MV-4-11 (cell line): ENCODE results near the gene ECI1.
A peak's percentile ranks its signal among the peaks of the same experiment; 100 is the strongest.
"Not testable (repeated sequence)": the region's sequence is repeated elsewhere in the genome, so short reads cannot be mapped to it uniquely, and the experiment has no call there.

ENCODE experiments used
- DNase-seq: peaks from one replicate; lab custom pipeline; 2025; lab: John Stamatoyannopoulos, UW

Gene ECI1

DNA sequence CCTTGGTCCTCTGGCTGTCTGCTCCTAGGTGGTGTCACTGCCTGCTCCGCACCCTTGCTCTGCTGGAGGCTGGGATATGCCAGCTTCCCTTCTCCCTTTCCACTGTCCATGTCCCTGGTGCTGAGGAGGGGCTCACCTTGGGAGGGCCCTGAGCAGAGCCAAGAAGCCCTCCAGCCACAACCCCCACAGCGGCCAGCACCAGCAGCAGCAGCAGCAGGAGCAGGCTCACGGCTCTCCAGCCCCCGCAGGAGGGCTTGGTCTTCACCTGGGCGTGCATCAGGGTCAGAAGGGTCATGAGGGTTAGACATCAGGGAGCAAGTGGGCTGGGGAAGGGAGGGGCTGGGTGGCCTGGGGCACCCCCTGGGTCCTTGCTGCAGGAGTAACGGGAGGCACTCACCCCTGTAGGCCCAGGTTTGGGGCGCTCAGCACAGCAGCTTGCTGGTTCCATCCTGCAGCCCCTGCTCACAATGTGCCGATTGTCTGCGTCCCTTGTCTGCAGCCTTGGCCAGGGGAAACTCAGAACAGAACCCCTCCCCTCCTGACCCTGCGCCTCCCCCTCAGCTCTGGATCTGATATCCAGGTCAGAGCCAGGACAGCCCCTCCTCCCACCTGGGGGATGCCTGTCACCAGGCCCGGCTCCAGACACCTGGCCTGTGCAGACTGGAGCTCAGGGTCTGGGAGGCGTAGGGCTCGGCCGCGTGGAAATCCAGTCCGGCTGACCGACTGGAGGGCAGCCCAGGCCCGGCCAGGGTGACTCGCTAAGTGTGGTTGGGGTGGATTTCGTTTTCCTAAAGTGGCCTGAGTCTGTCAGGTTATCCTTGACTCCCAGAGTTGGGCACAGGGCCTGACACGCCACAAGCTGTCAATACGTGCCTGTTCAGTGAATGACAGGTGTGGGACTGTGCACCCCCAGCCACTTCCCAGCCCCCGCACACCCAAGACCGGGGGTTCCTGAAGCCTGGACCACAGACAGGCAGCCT lies 40.7 kb downstream of the ECI1 start, which contains the start of gene BRICD5:
Gene BRICD5 (minus strand): TSS at position 478 of the 980 bp plus-strand sequence. CDS start 30 bp downstream, at position 448.
- DNase-seq: no peak

DNA sequence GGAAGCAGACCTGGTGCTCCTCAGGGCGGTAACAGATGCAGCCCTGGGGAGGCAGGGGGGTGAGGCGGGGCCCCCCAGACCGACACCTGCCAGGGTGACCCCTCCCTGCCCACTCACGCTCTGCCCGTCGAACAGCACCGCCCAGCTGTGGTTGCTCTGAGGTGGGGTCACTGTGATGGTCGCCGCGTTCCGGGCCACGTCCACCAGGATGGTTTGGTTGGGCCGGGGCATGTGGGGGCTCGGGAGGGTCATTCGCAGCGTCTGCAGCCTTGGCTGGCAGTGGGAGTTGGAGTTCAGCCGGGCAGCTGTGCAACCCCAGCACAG lies 41.4 kb downstream of the ECI1 start:
- no peak for DNase-seq

DNA sequence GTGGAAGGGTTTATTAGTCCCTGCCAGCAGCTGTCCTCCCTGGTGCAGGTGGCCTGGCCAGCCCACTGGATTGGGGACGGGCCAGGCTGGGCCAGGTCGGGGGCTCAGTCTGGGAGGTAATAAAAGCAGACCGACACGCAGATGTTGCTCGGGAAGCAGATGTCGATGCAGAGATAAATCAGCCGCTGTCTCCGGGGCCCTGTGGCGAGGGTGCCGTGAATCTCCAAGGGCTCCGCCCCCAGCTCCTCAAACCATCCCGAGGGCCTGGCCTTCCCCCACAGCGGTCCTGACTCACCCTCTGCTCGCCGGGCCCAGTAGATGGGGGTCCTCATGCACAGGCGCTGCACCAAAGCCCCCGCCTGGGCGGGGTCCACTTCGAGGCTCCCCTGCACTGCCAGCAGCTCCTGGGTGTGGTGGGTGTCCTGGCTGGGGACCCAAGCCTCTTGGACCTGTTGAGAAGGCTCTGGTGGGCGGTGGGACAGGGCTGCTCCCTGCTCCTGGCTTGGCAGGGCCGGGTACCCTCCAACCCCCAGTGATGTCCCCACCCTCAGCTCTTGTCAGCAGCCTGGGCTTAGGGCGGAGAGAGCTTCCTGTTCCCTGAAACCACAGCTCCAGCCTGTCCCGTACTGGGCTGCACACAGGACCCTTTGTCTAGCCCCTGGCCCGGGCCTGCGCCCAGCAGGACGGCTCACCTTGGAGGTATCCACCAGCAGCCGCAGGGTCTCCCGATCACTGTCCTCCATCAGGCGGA lies 42.0 kb downstream of the ECI1 start:
- no peak for DNase-seq

DNA sequence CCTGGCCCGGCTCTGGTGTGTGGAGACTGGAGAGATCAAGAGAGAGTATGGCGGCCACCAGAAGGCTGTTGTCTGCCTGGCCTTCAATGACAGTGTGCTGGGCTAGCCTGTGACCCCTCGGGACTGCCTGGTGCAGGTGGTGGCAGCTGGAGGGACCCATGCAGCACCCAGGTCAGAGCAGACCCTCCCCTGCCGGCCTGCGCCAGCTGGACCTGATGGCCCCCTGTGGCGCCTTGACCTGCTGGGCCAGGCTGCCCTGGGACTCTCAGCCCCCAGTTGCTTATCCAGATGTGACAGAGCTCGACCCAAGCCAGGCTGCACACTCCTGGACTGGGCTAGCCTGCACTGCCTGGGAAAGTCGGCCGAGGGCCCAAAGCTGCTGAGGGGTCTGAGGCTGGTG lies 42.6 kb downstream of the ECI1 start:
- DNase-seq: no peak

DNA sequence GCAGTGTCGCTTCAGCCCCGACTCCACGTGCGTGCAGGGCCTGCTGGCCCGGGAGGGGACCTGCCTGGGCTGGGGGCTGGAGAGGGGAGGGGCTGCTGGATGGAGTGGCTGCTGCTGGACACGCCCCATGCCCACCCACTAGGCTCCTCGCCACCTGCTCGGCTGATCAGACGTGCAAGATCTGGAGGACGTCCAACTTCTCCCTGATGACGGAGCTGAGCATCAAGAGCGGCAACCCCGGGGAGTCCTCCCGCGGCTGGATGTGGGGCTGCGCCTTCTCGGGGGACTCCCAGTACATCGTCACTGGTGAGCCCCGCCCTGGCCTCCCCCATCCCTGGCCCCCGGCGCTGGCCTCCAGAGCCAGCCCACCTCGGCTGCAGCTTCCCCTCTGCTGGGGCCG lies 43.1 kb downstream of the ECI1 start:
- DNase-seq: no peak

DNA sequence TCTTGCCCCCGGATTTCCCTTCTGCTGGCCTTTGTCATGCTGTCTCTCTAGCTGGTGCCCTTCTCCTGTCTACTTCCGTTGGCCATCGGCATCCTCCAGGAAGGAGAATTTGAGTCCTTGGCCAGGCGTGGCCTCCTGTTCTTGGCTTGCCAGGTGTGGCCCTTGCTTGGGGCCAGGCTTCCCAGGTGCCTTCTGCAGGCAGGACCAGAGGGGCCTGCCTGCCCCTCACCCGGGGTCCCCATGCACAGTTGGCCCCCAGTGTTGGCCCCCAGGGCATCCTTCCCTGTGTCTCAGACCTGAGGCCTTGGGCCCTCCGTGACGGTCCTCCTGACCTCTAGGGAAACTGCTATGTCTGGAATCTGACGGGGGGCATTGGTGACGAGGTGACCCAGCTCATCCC lies 43.5 kb downstream of the ECI1 start:
- no peak for DNase-seq

DNA sequence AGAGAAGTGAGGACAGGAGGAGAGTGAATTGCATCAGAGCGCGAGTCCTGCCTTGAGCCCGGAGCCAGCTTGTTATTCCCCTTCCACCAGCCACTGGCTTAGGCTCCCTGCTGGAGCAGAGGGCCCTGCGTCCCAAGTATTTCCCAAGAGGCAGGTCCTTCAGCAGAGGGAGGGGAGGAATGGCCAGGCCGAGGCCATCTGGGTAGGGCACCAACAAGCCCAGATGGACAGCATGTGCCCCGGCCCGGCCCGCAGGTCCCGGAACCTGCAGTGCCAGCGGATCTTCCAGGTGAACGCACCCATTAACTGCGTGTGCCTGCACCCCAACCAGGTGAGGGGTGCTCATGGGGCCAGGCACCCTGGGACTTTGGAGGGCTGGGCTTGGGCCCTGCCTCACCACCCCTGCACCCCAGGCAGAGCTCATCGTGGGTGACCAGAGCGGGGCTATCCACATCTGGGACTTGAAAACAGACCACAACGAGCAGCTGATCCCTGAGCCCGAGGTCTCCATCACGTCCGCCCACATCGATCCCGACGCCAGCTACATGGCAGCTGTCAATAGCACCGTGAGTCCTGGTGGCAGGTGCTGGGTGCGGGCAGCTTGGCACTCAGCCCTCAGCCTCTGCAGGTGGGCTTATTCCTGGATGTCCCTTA lies 44.5 kb downstream of the ECI1 start:
- DNase-seq: peak; percentile 69

DNA sequence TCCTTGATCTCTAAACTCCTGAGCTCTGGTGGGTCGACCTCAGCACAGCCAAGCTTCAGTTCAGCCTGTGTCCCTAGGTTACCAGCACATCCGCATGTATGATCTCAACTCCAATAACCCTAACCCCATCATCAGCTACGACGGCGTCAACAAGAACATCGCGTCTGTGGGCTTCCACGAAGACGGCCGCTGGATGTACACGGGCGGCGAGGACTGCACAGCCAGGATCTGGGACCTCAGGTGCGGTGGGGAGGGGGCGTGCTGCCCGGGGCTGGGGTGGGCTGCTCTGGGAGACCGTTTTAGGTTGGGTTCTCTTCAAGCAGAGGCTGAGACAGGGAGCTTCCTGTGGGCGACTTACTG lies 45.0 kb downstream of the ECI1 start:
- no peak for DNase-seq

DNA sequence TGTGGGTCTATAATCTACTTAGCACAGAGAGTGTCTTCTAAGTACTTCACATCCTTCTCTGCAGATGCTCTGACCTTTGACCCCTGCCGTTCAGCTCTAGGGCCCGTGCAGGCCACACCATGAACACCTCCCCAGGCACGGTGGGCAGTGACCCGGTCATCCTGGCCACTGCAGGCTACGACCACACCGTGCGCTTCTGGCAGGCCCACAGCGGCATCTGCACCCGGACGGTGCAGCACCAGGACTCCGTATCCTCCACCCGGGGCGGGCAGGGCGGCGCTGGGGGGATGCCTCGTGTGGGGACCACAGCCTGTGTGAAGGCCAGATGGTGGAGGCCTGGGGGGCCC lies 45.4 kb downstream of the ECI1 start:
- DNase-seq: no peak

DNA sequence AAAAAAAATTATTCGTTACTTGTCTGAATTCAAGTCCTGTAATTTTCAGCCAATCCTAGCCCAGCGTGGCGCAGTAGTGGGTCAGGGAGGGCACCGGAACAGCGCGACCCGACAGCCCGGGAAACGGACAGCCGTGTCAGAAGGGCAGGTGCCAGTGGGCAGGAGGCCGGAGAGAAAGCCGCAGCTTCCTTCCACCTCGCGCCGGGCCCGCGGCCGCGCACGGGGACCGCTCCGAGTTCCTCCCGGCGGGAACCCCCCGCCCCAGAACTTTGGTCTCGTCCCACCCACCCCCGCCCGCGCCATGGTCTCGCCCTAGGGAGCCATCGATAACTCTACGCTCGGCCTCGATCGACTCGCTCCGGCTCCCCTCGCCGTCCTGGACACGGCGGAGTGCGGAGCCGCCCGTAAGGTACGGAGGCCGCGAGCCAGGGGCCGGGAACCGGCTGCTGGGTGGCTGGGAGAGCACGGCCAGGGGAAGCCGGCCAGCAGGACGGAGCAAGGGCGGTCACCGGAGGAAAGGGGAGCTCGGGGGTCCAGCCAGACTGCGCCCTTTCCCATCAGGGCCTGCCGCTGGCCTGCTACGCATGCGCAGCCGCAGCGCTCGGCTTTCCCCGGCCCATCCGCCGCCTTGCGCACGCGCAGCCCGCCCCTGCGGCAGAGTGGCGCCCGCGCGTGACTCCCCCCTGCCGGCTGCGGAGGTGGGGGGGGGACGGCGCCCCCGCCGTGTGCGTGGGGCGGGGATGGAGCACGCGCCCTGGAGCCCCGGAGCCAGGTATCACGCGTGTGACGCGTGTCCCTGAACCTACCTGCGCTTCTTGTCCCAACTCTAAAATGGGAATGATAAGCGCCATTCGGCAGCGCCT lies 46.1 kb downstream of the ECI1 start, which contains the start of gene MLST8:
Gene MLST8 (plus strand): TSS at position 351 of the 863 bp plus-strand sequence. CDS start 632 bp downstream, outside the sequence.
- DNase-seq: peak; percentile 72

DNA sequence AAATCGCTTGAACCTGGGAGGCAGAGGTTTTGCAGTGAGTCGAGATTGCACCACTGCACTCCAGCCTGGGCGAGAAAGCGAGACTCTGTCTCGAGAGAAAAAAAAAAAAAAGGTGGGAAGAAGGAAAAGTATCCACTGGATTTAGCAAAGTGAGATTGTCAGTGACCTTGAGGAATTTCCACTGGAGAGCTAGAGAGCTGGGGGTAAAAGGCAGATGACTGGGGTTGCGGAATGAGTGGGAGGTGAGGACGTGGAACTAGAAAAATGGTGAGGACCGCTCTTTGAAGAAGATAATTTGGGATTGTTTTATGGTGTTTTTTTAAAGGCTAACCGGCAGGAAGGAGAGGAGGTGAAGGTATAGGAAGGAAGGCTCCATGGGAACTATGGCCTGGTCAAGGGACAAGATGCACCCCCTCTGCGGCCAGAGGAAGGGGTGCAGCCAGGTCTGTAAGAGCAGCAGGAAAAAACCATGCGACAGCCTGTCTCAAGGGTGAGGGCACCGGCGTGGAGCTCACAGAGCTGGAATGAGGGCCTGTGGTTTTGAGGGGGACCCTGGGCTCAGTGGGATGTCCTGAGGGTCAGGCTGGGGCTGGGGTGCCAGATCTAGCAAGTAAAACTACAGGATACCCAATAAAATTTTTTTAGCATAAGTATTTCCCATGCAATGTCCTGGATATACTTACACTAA lies 46.8 kb downstream of the ECI1 start:
- no peak for DNase-seq

DNA sequence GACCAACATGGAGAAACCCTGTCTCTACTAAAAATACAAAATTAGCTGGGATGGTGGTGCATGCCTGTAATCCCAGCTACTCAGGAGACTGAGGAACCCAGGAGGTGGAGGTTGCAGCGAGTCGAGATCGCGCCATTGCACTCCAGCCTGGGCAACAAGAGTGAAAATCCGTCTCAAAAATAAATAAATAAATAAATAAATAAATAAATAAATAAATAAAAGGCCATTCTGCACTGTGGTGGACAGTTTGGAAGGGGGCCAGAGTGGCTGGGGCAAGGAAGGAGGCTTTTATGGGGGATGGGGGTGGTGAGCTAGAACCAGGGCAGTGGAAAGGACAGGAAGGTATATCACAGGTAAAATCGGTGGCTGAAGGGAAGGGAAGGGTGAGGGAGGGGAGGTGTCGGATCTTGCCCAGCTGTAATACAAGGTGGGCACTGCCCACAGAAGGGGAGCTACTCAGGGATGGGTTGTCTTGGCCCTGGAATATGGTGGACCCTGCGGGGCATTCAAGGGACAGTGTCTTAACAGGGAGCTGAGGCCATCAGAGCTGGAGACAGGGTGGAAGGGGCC lies 48.2 kb downstream of the ECI1 start:
- not testable (repeated sequence) for DNase-seq

DNA sequence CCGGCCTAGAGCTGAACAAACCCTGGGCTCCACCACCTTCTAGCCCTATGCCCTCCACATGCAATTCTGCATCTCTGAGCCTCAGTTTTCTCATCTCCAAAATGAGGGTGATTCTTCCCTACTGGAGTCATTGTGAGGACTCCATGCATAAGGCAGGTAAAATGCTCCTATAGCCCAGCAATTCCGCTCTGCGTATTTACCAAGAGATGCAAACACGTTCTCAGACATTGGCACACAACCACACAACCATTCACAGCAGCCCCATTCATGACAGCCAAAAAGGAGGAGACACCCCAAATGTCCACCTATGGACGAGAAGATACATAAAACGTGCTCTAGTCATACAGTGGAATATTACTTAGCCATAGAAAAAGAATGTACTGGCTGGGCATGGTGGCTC lies 51.1 kb downstream of the ECI1 start:
- DNase-seq: no peak

DNA sequence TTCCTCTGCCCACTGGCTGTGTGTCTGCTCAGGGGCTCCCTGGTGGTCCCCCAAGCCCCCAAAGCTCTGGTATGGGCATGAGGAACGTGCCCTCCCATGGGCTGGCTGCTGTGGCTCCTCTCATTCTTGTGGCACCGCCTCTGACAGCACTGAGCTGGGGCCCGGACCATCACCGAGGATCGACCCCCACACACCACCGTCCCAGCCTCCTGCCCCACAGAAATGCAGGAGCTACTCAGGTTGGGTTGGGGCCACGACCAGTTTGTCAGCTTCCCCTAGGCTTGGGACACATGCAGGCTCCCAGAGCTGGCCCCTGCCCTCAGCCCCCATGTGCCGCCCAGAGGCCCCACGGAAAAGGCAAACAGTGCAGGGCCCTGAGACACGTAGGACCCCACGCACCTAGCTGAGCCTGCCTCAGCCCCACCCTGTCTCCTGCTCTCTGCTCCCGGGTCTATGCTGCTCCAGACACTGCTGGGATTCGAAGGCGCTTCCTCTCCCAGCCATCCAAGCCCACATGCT lies 51.7 kb downstream of the ECI1 start:
- no peak for DNase-seq

DNA sequence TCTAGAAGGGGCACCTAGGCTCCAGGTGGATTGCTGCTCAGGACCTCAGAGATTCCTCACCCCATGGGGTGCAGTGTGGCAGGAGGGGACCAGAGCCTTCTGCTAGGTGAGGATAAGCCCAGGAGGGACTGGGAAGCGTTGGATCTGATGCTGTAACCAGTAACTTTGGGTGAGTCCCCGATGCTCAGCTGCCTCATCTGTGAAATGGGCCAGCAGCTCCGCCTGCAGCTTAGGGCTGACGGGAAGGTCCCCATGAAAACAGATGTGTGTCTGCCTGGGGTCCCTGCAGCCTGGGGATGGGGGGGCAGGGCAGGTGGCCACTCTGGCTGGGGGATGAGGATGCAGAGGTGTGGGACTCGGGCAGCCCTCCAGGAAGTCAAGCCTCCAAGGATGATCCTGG lies 52.3 kb downstream of the ECI1 start:
- DNase-seq: no peak

DNA sequence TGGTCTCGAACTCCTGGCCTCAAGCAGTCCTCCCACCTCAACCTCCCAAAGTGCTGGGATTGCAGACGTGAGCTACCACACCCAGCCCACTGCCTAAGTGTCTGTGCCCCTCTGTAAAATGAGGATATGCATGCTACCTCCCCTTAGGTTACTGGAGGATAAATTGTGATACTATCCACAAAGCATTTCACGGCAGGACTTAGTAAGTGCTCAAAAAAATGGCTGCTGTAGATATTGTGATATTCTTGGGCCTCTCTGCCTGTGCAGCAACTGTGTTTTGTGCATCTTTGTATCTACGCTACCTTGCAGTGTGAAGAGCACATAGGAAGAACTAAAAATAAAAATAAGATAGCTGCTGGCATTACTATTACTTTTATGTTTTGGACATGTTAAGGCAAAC lies 53.1 kb downstream of the ECI1 start:
- DNase-seq: no peak

DNA sequence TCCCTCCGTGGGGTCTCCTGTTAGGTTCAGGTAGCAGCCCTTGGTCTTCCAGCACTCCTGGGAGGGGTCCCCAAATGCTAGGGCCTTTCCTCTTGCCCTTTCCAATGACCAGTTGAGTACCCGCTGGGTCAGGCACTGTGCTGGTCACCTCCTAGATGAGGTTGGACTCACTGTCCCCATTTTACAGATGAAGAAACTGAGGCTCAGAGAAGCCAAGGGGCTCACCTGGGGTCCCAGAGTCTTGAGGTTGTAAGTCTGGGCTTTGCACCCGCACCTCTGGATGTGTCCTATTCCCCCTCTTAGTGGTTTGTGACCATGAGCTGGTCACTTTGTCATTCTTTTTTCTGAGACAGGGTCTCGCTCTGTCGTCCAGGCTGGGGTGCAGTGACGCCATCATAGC lies 53.6 kb downstream of the ECI1 start:
- no peak for DNase-seq

DNA sequence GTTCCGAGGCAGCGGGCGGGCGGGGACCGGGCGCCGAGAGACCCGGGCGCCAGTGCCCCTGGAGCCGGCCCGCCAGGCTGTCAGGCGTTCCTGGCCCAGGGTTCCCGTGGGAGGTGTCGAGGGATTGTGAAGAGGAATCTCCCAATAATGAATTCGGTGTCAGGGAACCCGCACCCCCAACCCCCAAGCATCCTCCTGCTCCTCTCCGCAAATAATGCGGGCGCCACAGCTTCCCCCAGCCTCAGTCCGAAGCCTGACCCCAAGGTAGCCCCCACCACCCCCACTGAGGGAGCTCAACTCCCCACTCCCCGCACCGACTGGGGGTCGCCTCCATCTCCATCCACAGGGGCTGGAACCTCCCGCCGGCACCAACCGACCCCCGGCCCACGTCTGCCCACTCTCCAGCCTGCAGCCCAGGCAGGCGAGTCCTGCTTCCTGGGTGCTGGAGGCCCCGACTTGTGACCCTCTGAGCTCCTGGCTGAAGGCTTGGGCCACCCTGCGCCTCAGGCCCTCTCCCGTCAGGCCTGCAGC lies 54.3 kb downstream of the ECI1 start:
- no peak for DNase-seq

DNA sequence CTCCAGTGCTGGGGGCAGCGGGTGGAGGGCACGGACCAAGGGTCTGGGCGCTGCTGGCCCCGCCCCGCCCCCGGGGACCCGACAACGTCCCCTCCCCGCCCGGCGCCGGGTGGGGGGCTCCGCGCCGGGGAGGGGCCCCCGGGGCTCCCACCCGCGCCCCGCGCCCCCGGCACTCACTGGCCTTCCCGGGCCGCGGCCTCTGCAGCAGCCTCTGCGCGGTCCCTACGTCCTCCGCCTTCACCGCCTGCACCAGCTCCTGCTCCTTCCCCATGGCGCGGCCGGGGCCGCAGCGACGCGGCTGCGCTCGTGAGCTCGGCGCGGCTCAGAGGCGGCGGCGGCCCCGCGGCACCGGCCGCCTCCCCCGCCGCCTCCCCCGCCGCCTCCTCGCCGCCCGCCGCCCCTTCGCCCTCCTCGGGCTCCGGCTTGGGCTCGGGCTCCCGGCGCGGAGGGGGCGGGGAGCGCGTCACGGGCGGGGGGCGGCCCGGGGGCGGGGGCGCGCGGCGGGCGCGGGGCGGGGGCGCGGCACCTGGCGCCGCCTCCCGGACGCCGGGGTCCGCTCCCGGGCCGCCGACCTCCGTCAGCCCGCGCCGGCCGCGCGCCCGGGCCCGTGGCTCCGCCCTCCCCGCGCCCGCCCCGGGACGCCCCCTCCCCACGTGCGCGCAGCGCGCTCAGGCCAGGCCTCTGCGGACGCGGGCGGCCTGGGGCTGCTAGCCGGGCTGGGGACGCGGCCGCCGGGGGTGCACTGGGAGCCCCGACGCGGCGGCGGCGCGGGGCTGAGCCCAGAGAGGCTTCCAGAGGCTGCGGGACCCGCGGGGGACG lies 55.0 kb downstream of the ECI1 start, which contains the start of gene CASKIN1:
Gene CASKIN1 (minus strand): TSS at position 444 of the 819 bp plus-strand sequence. CDS start 173 bp downstream, at position 271.
- no peak for DNase-seq
